HG03066 (cell line): ENCODE measurements around the gene DPT.
"Not testable (repeated sequence)": the region's sequence is repeated elsewhere in the genome, so short reads cannot be mapped to it uniquely, and the experiment has no call there.

ENCODE experiments used
- ATAC-seq: cut with Tn5 transposase; IDR thresholded peaks from one replicate; pipeline ENCODE4 v1.9.1; 2021; ENCODE audit warnings: low read depth; ENCODE audit not compliant: unreplicated experiment

DPT gene

GRCh38 chr1:168728473-168729404, at the start of gene DPT:
Gene DPT (minus strand): TSS chr1:168729206. CDS start chr1:168729174, 32 bp downstream.
- no peak for ATAC-seq

- no peak for ATAC-seq
Observed at GRCh38 chr1:168775366-168775765, 46.4 kb upstream of the DPT start.

GRCh38 chr1:168774241-168774640, 45.2 kb upstream of the DPT start:
- no peak for ATAC-seq

- no peak for ATAC-seq
Observed at GRCh38 chr1:168772428-168773060, 43.5 kb upstream of the DPT start.

GRCh38 chr1:168771104-168771630, 42.2 kb upstream of the DPT start:
- ATAC-seq, result no peak

GRCh38 chr1:168769893-168770292, 40.9 kb upstream of the DPT start:
- ATAC-seq, result not testable (repeated sequence)

GRCh38 chr1:168767894-168768584, 39.0 kb upstream of the DPT start:
- ATAC-seq, result no peak

- ATAC-seq, result no peak
Observed at GRCh38 chr1:168766568-168766967, 37.6 kb upstream of the DPT start.

GRCh38 chr1:168763031-168763430, 34.0 kb upstream of the DPT start:
- no peak for ATAC-seq

GRCh38 chr1:168762473-168762872, 33.5 kb upstream of the DPT start:
- ATAC-seq, result no peak

- ATAC-seq, result no peak
Observed at GRCh38 chr1:168760781-168761180, 31.8 kb upstream of the DPT start.

GRCh38 chr1:168760241-168760640, 31.2 kb upstream of the DPT start:
- ATAC-seq, result no peak

- no peak for ATAC-seq
Observed at GRCh38 chr1:168759077-168759476, 30.1 kb upstream of the DPT start.

- ATAC-seq, result no peak
Observed at GRCh38 chr1:168758503-168758902, 29.5 kb upstream of the DPT start.

GRCh38 chr1:168755800-168756418, 26.9 kb upstream of the DPT start:
- ATAC-seq, result no peak

- ATAC-seq, result no peak
Observed at GRCh38 chr1:168752171-168752832, 23.3 kb upstream of the DPT start.

- ATAC-seq, result no peak
Observed at GRCh38 chr1:168751195-168751650, 22.2 kb upstream of the DPT start.

GRCh38 chr1:168742994-168743650, 14.1 kb upstream of the DPT start:
- ATAC-seq, result no peak

- no peak for ATAC-seq
Observed at GRCh38 chr1:168742386-168742785, 13.4 kb upstream of the DPT start.
